Mesenchymal stem cell (in vitro differentiated cells and primary cell): ENCODE results near the gene CPLX1.
A peak's percentile ranks its signal among the peaks of the same experiment; 100 is the strongest.
"Not testable (repeated sequence)": the region's sequence is repeated elsewhere in the genome, so short reads cannot be mapped to it uniquely, and the experiment has no call there.

Experiments used
- DNase-seq: peaks from one replicate; pipeline ENCODE4 v3.0.0-alpha.2; 2013
- H2AFZ ChIP-seq: one replicate; pipeline ENCODE4 v1.6.1; 2013; ENCODE audit warnings: low read depth, mild to moderate bottlenecking, control low read depth, inconsistent platforms, low read length, moderate library complexity
- H2AK5ac ChIP-seq: 2 replicates; pipeline ENCODE4 v1.6.1; 2013; ENCODE audit warnings: low read length, moderate library complexity, mild to moderate bottlenecking, inconsistent platforms; ENCODE audit not compliant: severe bottlenecking
- H2BK120ac ChIP-seq: one replicate; pipeline ENCODE4 v1.6.1; 2013; ENCODE audit warnings: low read depth, mild to moderate bottlenecking, inconsistent platforms, low read length, moderate library complexity
- H2BK12ac ChIP-seq, 2 experiments: one replicate each; pipeline ENCODE4 v1.6.1; 2013; ENCODE audit warnings: inconsistent platforms in 2 of 2, low read length in 2 of 2, mild to moderate bottlenecking in 2 of 2, moderate library complexity in 2 of 2, control low read depth in 1 of 2
- H2BK15ac ChIP-seq: one replicate; pipeline ENCODE4 v1.6.1; 2013; ENCODE audit warnings: mild to moderate bottlenecking, low read depth, inconsistent platforms; ENCODE audit not compliant: poor library complexity, severe bottlenecking
- H2BK5ac ChIP-seq: 2 replicates; pipeline ENCODE4 v1.6.1; 2013; ENCODE audit warnings: low read depth, mild to moderate bottlenecking, low read length, control low read depth, inconsistent platforms; ENCODE audit not compliant: poor library complexity, severe bottlenecking
- H3K14ac ChIP-seq, 2 experiments: one replicate each; pipeline ENCODE4 v1.6.1; 2013; ENCODE audit warnings: inconsistent platforms in 2 of 2, low read length in 2 of 2, control low read depth in 1 of 2, mild to moderate bottlenecking in 1 of 2, moderate library complexity in 1 of 2
- H3K18ac ChIP-seq, 2 experiments: one replicate each; pipeline ENCODE4 v1.6.1; 2013; ENCODE audit warnings: inconsistent platforms in 2 of 2, low read length in 2 of 2, control low read depth in 1 of 2, low read depth in 1 of 2, mild to moderate bottlenecking in 1 of 2
- H3K23ac ChIP-seq, 2 experiments: one replicate each; pipeline ENCODE4 v1.6.1; 2013; ENCODE audit warnings: inconsistent platforms in 2 of 2, low read length in 2 of 2, mild to moderate bottlenecking in 2 of 2, moderate library complexity in 2 of 2, control low read depth in 1 of 2
- H3K27ac ChIP-seq: 2 replicates; pipeline ENCODE4 v1.5.1; 2013; ENCODE audit warnings: mild to moderate bottlenecking, moderate library complexity, low read length, control low read depth, inconsistent platforms; ENCODE audit not compliant: poor library complexity, severe bottlenecking
- H3K27me3 ChIP-seq, 2 experiments: 2 replicates each; pipeline versions ENCODE4 v1.6.1 to v1.7.0; 2013; ENCODE audit warnings: low read length in 2 of 2, mild to moderate bottlenecking in 2 of 2, moderate library complexity in 2 of 2, control low read depth in 1 of 2, inconsistent platforms in 1 of 2; ENCODE audit not compliant: control insufficient read depth in 1 of 2, insufficient read depth in 1 of 2
- H3K36me3 ChIP-seq, 2 experiments: 2 replicates each; pipeline versions ENCODE4 v1.6.1 to v1.7.0; 2013; ENCODE audit warnings: low read length in 2 of 2, control low read depth in 1 of 2, inconsistent platforms in 1 of 2, low read depth in 1 of 2, mild to moderate bottlenecking in 1 of 2; ENCODE audit not compliant: insufficient read depth in 2 of 2, control insufficient read depth in 1 of 2
- H3K4ac ChIP-seq, 2 experiments: one replicate each; pipeline ENCODE4 v1.6.1; 2013; ENCODE audit warnings: inconsistent platforms in 2 of 2, low read length in 2 of 2, mild to moderate bottlenecking in 2 of 2, moderate library complexity in 2 of 2, control low read depth in 1 of 2, low read depth in 1 of 2
- H3K4me1 ChIP-seq: 2 replicates; pipeline ENCODE4 v1.6.1; 2013; ENCODE audit warnings: low read depth, low read length, control low read depth; ENCODE audit not compliant: control insufficient read depth, insufficient read depth
- H3K4me2 ChIP-seq: 2 replicates; pipeline ENCODE4 v1.6.1; 2013; ENCODE audit warnings: low read length, mild to moderate bottlenecking, inconsistent platforms; ENCODE audit not compliant: poor library complexity, severe bottlenecking
- H3K4me3 ChIP-seq, 2 experiments: 2 replicates each; pipeline versions ENCODE4 v1.5.1 to v1.7.0; 2013; ENCODE audit warnings: low read length in 2 of 2, mild to moderate bottlenecking in 2 of 2, control low read depth in 1 of 2, low read depth in 1 of 2; ENCODE audit not compliant: insufficient read depth in 1 of 2
- H3K79me1 ChIP-seq: replicated peaks from 2 replicates; pipeline ENCODE4 v1.6.1; 2013; ENCODE audit warnings: mild to moderate bottlenecking, control low read depth, low read length, inconsistent platforms; ENCODE audit not compliant: poor library complexity, severe bottlenecking
- H3K9ac ChIP-seq: 2 replicates; pipeline ENCODE4 v1.7.0; 2013; ENCODE audit warnings: mild to moderate bottlenecking, low read length, moderate library complexity
- H3K9me3 ChIP-seq: 2 replicates; pipeline ENCODE4 v1.7.0; 2013; ENCODE audit warnings: mild to moderate bottlenecking, low read length; ENCODE audit not compliant: control insufficient read depth
- H4K8ac ChIP-seq: one replicate; pipeline ENCODE4 v1.6.1; 2013; ENCODE audit warnings: inconsistent platforms, mild to moderate bottlenecking, low read length, moderate library complexity
- H4K91ac ChIP-seq: one replicate; pipeline ENCODE4 v1.6.1; 2013; ENCODE audit warnings: mild to moderate bottlenecking, low read length, inconsistent platforms
- WGBS: methylation state at CpG from one replicate; pipeline ENCODE4 v1.1.7; 2013; ENCODE audit warnings: mixed read lengths; 5-methylcytosine and 5-hydroxymethylcytosine counted together

CPLX1 gene

GRCh38 chr4:780255-780654 lies 45.7 kb downstream of the CPLX1 start:
- not testable (repeated sequence) for H3K23ac ChIP-seq, H3K14ac ChIP-seq, H2BK5ac ChIP-seq, H2AFZ ChIP-seq, H2BK12ac ChIP-seq, H2BK120ac ChIP-seq, H2AK5ac ChIP-seq, H4K8ac ChIP-seq, DNase-seq, H3K27ac ChIP-seq, H3K18ac ChIP-seq, H4K91ac ChIP-seq, H3K9me3 ChIP-seq, H2BK15ac ChIP-seq, H3K79me1 ChIP-seq
- peak overlapping the region; percentile 96 for H3K4me2 ChIP-seq
- H3K9ac ChIP-seq, result peak overlapping the region; percentile 96
- peak overlapping the region in 1 of 2 experiments; percentile 94 for H3K4me3 ChIP-seq
- peak overlapping the region in 1 of 2 experiments; percentile 62 for H3K4ac ChIP-seq
- H3K4me1 ChIP-seq, result peaks cover 28% of the 10 kb centered on the region
- peaks cover 7 to 10% of the 10 kb centered on the region in 2 experiments for H3K27me3 ChIP-seq
- H3K36me3 ChIP-seq, result peaks cover 26 to 48% of the 10 kb centered on the region in 2 experiments
- 93% methylated on average over 10 of the region's 10 CpGs for WGBS

GRCh38 chr4:779555-779954 lies 46.4 kb downstream of the CPLX1 start:
- Histone ChIP-seq H3K27ac (no peak overlapping the region), H3K79me1 (peaks cover 2% of the 10 kb centered on the region), H3K23ac (no peak overlapping the region), H3K4me1 (peaks cover 26% of the 10 kb centered on the region), H3K36me3 (peaks cover 33 to 55% of the 10 kb centered on the region in 2 experiments), H2BK5ac (no peak overlapping the region), H3K4me3 (no peak overlapping the region), H3K27me3 (peaks cover under 1 to 3% of the 10 kb centered on the region in 2 experiments), H3K4me2 (no peak overlapping the region), H3K14ac (no peak overlapping the region), H2AFZ (no peak overlapping the region), H2AK5ac (no peak overlapping the region), H2BK120ac (no peak overlapping the region), H4K91ac (no peak overlapping the region), H3K4ac (peak overlapping the region in 1 of 2 experiments; percentile 33), H3K9ac (no peak overlapping the region), H3K18ac (no peak overlapping the region), H3K9me3 (no peaks in the 10 kb centered on the region), H4K8ac (no peak overlapping the region), H2BK12ac (no peak overlapping the region), H2BK15ac (no peak overlapping the region)
- WGBS, result 96% methylated on average over 2 of the region's 2 CpGs
- DNase-seq, result no peak

DNA sequence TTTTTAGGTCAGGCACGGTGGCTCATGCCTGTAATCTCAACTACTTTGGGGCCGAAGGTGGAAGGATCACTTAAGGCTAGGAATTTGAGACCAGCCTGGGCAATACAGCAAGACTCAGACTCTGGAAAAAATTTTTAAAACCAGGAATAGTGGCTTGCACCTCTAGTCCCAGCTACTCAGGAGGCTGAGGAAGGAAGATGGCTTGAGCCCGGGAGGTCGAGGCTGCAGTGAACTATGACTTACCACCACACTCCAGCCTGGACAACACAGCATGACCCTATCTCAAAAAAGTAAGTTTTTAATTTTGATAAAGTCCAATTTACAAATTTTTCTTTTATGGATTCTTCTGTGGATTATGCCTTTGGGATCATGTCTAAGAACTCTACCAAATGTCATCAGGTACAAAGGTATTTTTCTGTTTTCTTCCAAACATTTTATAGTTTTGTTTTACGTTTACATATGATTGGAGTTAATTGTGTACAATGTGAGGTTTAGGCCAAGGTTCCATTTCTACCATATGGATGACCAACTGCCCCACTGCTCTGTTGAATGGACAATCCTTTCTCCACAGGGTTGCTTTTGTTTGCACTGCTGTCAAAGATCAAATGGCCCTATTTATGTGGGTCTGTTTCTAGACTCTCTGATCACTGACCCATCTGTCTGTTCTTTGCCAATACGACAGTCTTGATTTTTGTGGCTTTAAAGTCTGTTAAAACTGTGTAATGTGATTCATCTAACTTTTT lies 48.2 kb downstream of the CPLX1 start:
- no peaks in the 10 kb centered on the region for H3K27me3 ChIP-seq
- H2BK120ac ChIP-seq, result no peak overlapping the region
- H3K14ac ChIP-seq, result no peak overlapping the region
- H2BK5ac ChIP-seq, result no peak overlapping the region
- H3K9me3 ChIP-seq, result no peaks in the 10 kb centered on the region
- H2AFZ ChIP-seq, result no peak overlapping the region
- H2BK15ac ChIP-seq, result no peak overlapping the region
- no peak overlapping the region for H3K18ac ChIP-seq
- H4K8ac ChIP-seq, result no peak overlapping the region
- no peak overlapping the region for H3K4me3 ChIP-seq
- H3K4me1 ChIP-seq, result peaks cover 37% of the 10 kb centered on the region
- H3K9ac ChIP-seq, result no peak overlapping the region
- no peak overlapping the region for H2AK5ac ChIP-seq
- no peak overlapping the region for H3K23ac ChIP-seq
- H3K36me3 ChIP-seq, result peaks cover 51 to 65% of the 10 kb centered on the region in 2 experiments
- WGBS, result 90% methylated on average over 3 of the region's 6 CpGs
- H2BK12ac ChIP-seq, result no peak overlapping the region
- no peak overlapping the region for H3K4me2 ChIP-seq
- peaks cover 2% of the 10 kb centered on the region for H3K79me1 ChIP-seq
- DNase-seq, result no peak
- no peak overlapping the region for H3K4ac ChIP-seq
- no peak overlapping the region for H4K91ac ChIP-seq
- H3K27ac ChIP-seq, result no peak overlapping the region

GRCh38 chr4:776743-777441 lies 49.0 kb downstream of the CPLX1 start:
- Histone ChIP-seq H3K18ac (no peak overlapping the region), H3K79me1 (peaks cover 2% of the 10 kb centered on the region)
- 98% methylated on average over 9 of the region's 9 CpGs for WGBS

More at GRCh38 chr4:776743-777441, 49.0 kb downstream of the CPLX1 start:
- no peaks in the 10 kb centered on the region for H3K9me3 ChIP-seq
- H2AFZ ChIP-seq, result no peak overlapping the region
- H3K27me3 ChIP-seq, result no peaks in the 10 kb centered on the region
- no peak overlapping the region for H2BK120ac ChIP-seq
- H3K36me3 ChIP-seq, result peaks cover 56 to 66% of the 10 kb centered on the region in 2 experiments
- H3K14ac ChIP-seq, result no peak overlapping the region
- H3K27ac ChIP-seq, result no peak overlapping the region
- H3K4ac ChIP-seq, result no peak overlapping the region
- H3K23ac ChIP-seq, result no peak overlapping the region
- no peak overlapping the region for H2BK12ac ChIP-seq
- H4K91ac ChIP-seq, result no peak overlapping the region
- H3K4me3 ChIP-seq, result no peak overlapping the region
- H2AK5ac ChIP-seq, result no peak overlapping the region
- H3K9ac ChIP-seq, result no peak overlapping the region
- H4K8ac ChIP-seq, result peak overlapping the region; percentile 0
- no peak for DNase-seq
- H2BK15ac ChIP-seq, result no peak overlapping the region
- H2BK5ac ChIP-seq, result no peak overlapping the region
- H3K4me2 ChIP-seq, result no peak overlapping the region
- peaks cover 33% of the 10 kb centered on the region for H3K4me1 ChIP-seq
